Activated T-helper 9 cell treated with anti-CD3 and anti-CD28 coated beads, Interleukin-2, amount 50 U/mL, for 16 hours (primary cell): ENCODE data around the gene GABRG3.

Source experiments
- DNase-seq: peaks from one replicate; pipeline ENCODE4 v3.0.0-alpha.2; 2020; ENCODE audit warnings: low read depth

The GABRG3 gene

GRCh38 chr15:27466758-27467157 is 495.8 kb downstream of the GABRG3 start:
- DNase-seq, result no peak

- no peak for DNase-seq
Observed at GRCh38 chr15:27468151-27468591, 497.2 kb downstream of the GABRG3 start.

- DNase-seq, result no peak
Observed at GRCh38 chr15:27473845-27474244, 502.9 kb downstream of the GABRG3 start.

- no peak for DNase-seq
Observed at GRCh38 chr15:27475395-27475794, 504.4 kb downstream of the GABRG3 start.

GRCh38 chr15:27479296-27480140 is 508.5 kb downstream of the GABRG3 start:
- DNase-seq, result no peak

GRCh38 chr15:27480141-27480530 is 509.2 kb downstream of the GABRG3 start:
- DNase-seq, result no peak

GRCh38 chr15:27480642-27481041 is 509.7 kb downstream of the GABRG3 start:
- DNase-seq, result no peak

- no peak for DNase-seq
Observed at GRCh38 chr15:27481768-27482167, 510.8 kb downstream of the GABRG3 start.

GRCh38 chr15:27482287-27482686 is 511.3 kb downstream of the GABRG3 start:
- DNase-seq, result no peak

GRCh38 chr15:27483124-27483523 is 512.1 kb downstream of the GABRG3 start:
- DNase-seq, result no peak

- DNase-seq, result no peak
Observed at GRCh38 chr15:27485265-27485664, 514.3 kb downstream of the GABRG3 start.

GRCh38 chr15:27486051-27486450 is 515.1 kb downstream of the GABRG3 start:
- no peak for DNase-seq

GRCh38 chr15:27486683-27487647 is 516.0 kb downstream of the GABRG3 start:
- DNase-seq, result no peak

GRCh38 chr15:27487846-27488245 is 516.9 kb downstream of the GABRG3 start:
- DNase-seq, result no peak

GRCh38 chr15:27490867-27491595 is 520.0 kb downstream of the GABRG3 start:
- no peak for DNase-seq

- DNase-seq, result no peak
Observed at GRCh38 chr15:27491666-27492621, 521.0 kb downstream of the GABRG3 start.

GRCh38 chr15:27495963-27496459 is 525.0 kb downstream of the GABRG3 start:
- no peak for DNase-seq

GRCh38 chr15:27498700-27499099 is 527.7 kb downstream of the GABRG3 start:
- DNase-seq, result no peak

- DNase-seq, result no peak
Observed at GRCh38 chr15:27499191-27499590, 528.2 kb downstream of the GABRG3 start.

- DNase-seq, result no peak
Observed at GRCh38 chr15:27499719-27500118, 528.7 kb downstream of the GABRG3 start.

GRCh38 chr15:27500206-27500605 is 529.2 kb downstream of the GABRG3 start:
- DNase-seq, result no peak
